NB4 (cell line): Measurements from ENCODE around the gene NNAT.

Experiments used
- DNase-seq: peaks from one replicate; pipeline ENCODE4 v3.0.0; 2010; ENCODE audit warnings: low read depth
- H3K4me3 ChIP-seq: one replicate; pipeline ENCODE4 v1.5.1; 2011; ENCODE audit warnings: mild to moderate bottlenecking, low read depth, low read length, moderate library complexity
- MYC ChIP-seq: IDR thresholded peaks from 2 replicates; pipeline ENCODE4 v1.6.1; 2011; ENCODE audit warnings: low read depth, low read length
- POLR2A ChIP-seq: IDR thresholded peaks from 2 replicates; pipeline ENCODE4 v1.6.1; 2011; ENCODE audit warnings: mild to moderate bottlenecking; ENCODE audit not compliant: insufficient read length; ENCODE audit errors: extremely low read depth
- TF ChIP-seq, protein P1 (sequence below): IDR thresholded peaks from one replicate; pipeline ENCODE4 v1.5.1; 2012; ENCODE audit warnings: low read depth, low read length
- TF ChIP-seq, protein P2 (sequence below): IDR thresholded peaks from 2 replicates; pipeline ENCODE4 v1.6.1; 2011; ENCODE audit warnings: low read depth, low read length

The NNAT gene

DNA sequence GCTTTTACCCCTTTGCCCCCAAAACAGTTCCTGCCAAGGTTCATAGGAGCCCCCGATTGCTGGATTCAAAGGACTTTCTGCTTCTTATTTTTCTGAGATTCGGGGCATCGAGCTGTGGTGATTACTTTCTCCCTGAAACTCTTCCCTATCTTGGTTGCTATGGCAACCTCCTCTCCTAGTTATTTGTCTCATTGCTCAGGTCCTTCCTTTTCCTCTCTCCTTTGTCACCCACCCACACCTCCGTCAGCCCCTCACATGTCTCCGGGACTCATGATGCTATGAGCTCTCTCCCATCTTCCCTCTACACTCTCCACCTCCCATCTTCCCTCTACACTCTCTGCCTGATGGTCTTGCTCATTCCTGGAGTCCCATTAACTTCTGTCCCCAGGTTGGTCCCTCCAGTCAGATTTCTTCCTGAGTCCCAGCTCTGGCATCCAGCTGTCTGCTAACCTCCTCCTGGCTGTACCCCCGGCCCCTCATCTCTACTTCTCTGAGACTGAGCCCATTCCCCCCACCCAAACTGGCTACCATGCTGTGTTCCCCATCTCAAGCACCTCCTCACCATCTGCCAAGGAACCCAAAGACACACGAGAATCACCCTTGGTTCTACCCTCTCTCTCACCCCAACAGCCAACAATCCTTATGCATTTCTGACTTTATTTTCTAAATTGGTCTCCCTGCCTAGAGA, 30.2 kb upstream of the NNAT start:
- TF ChIP-seq, protein P1, sequence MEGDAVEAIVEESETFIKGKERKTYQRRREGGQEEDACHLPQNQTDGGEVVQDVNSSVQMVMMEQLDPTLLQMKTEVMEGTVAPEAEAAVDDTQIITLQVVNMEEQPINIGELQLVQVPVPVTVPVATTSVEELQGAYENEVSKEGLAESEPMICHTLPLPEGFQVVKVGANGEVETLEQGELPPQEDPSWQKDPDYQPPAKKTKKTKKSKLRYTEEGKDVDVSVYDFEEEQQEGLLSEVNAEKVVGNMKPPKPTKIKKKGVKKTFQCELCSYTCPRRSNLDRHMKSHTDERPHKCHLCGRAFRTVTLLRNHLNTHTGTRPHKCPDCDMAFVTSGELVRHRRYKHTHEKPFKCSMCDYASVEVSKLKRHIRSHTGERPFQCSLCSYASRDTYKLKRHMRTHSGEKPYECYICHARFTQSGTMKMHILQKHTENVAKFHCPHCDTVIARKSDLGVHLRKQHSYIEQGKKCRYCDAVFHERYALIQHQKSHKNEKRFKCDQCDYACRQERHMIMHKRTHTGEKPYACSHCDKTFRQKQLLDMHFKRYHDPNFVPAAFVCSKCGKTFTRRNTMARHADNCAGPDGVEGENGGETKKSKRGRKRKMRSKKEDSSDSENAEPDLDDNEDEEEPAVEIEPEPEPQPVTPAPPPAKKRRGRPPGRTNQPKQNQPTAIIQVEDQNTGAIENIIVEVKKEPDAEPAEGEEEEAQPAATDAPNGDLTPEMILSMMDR: no peak
- TF ChIP-seq POLR2A (no peak), MYC (no peak)
- TF ChIP-seq, protein P2, sequence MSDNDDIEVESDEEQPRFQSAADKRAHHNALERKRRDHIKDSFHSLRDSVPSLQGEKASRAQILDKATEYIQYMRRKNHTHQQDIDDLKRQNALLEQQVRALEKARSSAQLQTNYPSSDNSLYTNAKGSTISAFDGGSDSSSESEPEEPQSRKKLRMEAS: no peak
- no peak for DNase-seq
- H3K4me3 ChIP-seq: no peak overlapping the region

DNA sequence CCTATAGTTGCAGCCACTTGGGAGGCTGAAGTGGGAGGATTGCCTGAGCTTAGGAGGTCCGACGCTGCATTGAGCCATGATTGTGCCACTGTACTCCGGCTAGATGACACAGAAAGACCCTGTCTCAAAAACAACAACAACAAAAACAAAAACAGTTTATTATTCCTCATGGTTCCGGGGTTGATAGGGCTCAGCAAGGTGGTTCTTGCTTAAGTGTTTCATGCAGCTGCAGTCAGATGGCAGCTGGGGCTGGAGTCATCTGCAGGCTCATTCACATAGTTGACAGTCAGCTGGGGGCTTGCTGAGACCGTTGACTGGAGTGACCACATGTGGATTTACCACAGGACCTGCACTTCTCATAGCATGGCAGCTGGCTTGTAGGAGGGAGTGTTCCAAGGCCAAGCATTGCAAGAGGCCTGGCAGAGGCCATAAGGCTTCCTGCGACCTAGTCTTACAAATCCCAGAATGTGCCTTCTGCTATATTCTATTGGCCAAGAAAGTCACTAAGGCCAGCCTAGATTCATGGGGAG, 28.9 kb upstream of the NNAT start:
- DNase-seq: no peak
- TF ChIP-seq, protein P2: no peak
- TF ChIP-seq, protein P1: no peak
- TF ChIP-seq POLR2A (no peak), MYC (no peak)
- H3K4me3 ChIP-seq: no peak overlapping the region

DNA sequence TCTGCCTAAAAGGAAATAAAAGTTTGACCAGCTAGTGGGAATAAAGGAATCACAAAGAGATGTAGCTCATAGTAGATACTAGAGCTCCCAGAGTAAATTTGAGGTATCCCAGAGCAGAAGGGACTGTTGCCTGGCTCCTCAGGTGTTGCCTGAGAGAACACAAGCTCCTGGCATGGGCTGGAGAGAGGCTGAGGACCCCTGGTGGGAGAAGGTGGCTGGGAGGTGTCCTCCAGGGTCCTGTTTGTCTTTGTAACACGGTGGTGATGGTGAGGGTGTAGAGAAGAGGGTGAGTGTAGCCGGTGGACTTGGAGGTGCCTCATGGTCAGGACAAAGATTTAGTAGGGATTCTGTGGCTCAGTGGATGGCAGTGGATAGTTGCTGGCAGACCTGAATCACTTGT, 28.1 kb upstream of the NNAT start:
- no peak for DNase-seq
- no peak overlapping the region for H3K4me3 ChIP-seq
- TF ChIP-seq, protein P2: no peak
- no peak for TF ChIP-seq POLR2A
- no peak for TF ChIP-seq MYC
- TF ChIP-seq, protein P1: no peak

DNA sequence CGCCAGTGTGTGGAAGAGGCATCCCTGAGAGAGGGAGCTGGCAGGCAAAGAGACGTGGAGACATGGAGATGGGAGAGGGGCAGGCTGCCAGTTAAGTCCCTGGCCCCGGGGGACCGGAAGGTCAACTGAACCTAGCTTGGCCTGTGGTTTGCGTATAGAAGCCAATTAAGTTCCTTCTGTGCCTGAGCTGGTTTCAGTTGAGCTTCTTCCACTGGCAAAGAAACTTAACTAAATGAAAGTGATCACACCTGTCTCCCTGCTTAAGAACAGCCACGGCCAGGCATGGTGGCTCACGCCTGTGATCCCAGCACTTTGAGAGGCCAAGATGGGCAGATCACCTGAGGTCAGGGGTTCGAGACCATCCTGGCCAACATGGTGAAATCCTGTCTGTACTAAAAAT, 26.7 kb upstream of the NNAT start:
- TF ChIP-seq, protein P2: no peak
- TF ChIP-seq POLR2A (no peak), MYC (no peak)
- TF ChIP-seq, protein P1: no peak
- DNase-seq: no peak
- no peak overlapping the region for H3K4me3 ChIP-seq

DNA sequence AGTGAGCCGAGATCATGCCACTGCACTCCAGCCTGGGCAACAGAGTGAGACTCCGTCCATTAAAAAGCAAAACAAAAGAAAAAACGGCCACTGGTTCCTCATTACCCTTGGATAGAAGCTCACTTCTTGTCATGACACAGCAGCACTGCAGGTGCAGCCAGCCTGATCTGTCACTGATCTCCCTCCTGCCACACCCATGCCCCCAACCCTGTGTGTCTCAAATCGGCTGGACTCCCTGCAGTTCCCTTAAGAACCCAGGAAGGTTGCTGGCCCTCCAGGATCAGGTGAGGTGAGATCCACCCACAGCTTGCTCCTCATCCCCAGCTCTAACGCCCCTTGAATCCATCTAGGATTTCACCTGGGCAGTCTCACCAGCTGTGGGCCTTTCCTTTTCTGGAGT, 26.3 kb upstream of the NNAT start:
- H3K4me3 ChIP-seq: no peak overlapping the region
- no peak for DNase-seq
- TF ChIP-seq POLR2A: no peak
- TF ChIP-seq, protein P1: no peak
- TF ChIP-seq, protein P2: no peak
- TF ChIP-seq MYC: no peak
